OCI-LY3 (cell line): Measurements from ENCODE around the gene ROPN1.
"Not testable (repeated sequence)": the region's sequence is repeated elsewhere in the genome, so short reads cannot be mapped to it uniquely, and the experiment has no call there.

Experiments
- CTCF ChIP-seq: fragments of 200-600, 300-600 bp; sonication (generic); IDR thresholded peaks from 2 replicates; pipeline ENCODE4 v1.5.1; 2014; ENCODE audit warnings: antibody characterized with exemption, low read length, low read depth
- EZH2phosphoT487 ChIP-seq: fragments of 200-600 bp; shearing (Covaris generic); IDR thresholded peaks from 2 replicates; pipeline ENCODE4 v1.6.1; 2018; ENCODE audit warnings: antibody characterized with exemption, mixed run types, low read depth

- not testable (repeated sequence) for TF ChIP-seq CTCF, EZH2phosphoT487
Observed at GRCh38 chr3:123976904-123977303, 15.0 kb downstream of the ROPN1 start.
